Activated CD4-positive, alpha-beta T cell treated with anti-CD3 and anti-CD28 coated beads, Interleukin-2, amount 50 U/mL, for 24 hours (primary cell): Measurements from ENCODE around the gene NFIX.

Experiments used
- DNase-seq, 2 donors: peaks; one replicate each; pipeline ENCODE4 v3.0.0-alpha.2; 2020; ENCODE audit warnings: low read depth in 1 of 2, low spot score in 1 of 2

NFIX gene

DNA sequence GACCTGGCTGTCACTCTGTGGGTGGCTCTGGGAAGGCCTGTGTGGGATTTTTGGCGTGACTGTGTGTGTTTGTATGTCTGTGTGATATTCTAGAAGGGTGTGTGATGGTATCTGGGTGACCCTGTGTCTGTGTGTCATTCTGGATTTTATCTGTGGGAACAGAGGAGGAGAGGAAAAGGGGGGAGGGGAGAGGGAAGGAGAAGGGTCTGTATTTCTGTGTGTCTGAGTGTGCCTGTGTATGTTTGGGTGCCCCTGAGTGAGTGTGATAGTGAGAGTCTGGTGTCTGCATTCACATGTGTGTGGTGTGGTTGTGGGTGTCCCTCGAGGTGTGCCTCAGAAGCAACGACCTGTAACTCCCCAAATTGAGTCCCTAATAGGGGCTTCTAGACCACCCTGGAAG, 8.1 kb upstream of the NFIX start:
- no peak for DNase-seq

- no peak for DNase-seq
Observed at GRCh38 chr19:12987781-12988180, 7.5 kb upstream of the NFIX start.

DNA sequence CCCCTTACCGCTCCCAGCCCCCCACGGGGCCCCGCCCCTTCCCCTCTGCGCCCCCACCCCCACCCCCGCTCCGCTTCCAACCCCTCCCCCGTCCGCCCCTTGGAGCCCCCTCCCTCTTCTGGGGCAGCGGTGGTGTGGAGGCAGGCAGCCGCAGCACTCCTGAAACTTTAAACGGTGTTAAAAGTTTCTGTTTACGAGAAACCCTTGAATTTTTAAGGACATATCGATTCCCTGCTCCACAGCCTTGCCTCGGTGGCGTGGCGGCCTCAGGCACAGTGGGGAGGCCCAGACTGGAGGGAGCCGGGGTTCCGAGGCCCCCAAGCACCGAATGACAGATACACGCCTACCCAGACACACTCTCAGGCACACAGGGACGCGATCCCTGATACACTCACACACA, 4.8 kb upstream of the NFIX start:
- no peak for DNase-seq

GRCh38 chr19:12990853-12991252, 4.4 kb upstream of the NFIX start:
- DNase-seq, result no peak

DNA sequence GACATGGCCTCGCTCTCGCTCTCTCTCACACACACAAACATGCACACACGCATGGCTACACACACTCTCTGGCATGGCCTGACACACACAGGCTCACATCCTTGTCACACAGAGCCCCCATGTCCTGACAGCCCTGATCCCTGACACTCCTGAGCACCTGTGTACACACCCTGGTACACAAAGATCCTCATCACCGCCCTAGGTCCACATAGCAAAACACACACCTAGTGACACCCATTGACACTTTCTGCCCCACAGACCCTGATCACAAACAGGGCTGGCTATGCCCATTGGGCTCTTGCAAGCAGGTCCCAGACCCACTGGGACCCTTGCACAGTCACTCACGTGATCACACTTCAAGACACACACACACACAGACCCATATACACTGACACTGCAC, 4.0 kb upstream of the NFIX start:
- DNase-seq, result no peak

GRCh38 chr19:12992729-12993128, 2.5 kb upstream of the NFIX start:
- DNase-seq, result no peak

DNA sequence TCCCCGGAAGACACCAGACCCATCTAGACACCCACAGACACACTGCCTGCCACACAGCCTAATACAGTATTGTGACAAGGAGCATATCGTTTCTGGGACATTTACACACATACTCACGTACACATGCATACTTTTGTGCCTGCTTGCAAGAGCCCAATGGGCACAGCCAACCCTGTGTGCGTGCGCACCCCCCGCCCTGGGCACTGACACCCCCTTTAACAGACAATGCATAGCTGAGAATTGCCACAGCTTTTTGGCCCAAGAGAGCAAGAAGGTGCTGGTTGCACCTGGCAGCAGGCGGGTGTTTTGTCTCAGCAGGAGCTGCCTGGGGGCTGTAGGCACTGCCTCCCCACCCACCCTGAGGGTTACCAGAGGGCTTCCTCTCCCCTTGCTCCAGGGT, 1.7 kb upstream of the NFIX start:
- no peak for DNase-seq

- DNase-seq, result no peak
Observed at GRCh38 chr19:12995596-12996405, 526 bp downstream of the NFIX start.

DNA sequence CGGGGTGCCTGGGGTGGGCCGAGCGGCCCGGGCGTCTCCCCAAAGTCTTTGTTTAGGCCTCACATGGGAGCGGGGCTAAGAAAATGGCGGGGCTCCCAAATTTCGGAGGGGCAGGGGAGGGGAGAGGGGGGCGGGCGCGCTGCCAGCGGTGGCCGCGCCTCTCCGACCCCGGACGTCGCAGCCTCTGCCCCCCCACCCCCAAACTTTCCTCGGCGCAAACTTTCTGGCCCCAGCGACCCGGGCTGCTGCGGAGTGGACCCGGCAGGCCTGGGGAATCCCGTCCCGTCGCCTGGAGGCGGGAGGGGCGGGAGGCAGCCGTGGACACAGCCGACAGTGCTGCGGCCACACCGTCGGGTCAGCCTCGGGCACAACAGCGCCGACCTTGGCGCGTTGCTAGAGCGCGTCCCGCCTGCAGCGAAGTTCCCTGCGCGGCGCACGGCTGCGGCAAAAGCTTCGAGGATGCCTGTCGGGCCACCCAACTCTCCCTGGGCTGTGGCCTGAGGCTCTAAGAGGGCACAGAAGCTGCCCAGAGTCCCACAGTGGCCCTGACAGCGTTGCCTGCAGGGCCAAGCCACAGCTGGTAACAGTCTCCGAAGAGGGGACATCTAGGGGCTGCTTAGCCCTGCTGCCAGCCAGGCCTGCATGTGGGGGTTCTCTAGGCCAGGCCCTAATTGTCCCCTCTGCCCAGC, 1.3 kb downstream of the NFIX start:
- DNase-seq, result no peak

- DNase-seq, result no peak
Observed at GRCh38 chr19:12997179-12997966, 2.1 kb downstream of the NFIX start.

GRCh38 chr19:12997967-12998940, 3.0 kb downstream of the NFIX start:
- no peak for DNase-seq

DNA sequence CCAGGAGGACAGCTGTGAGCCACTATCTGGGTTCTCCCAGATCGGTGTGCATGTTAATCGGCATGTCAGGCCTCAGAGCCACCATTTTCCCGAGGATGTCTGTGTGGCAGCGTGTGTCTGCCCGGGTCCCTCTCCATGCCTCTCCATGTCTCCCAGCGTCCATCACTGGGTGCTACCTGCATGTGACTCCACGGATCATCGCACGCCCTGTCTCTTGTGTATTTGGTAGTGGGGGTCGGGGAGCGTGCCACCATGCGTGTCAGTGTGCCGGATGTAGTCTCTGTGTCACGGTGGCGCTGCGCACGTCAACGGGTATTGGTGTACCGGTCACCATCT, 5.9 kb downstream of the NFIX start:
- no peak for DNase-seq

DNA sequence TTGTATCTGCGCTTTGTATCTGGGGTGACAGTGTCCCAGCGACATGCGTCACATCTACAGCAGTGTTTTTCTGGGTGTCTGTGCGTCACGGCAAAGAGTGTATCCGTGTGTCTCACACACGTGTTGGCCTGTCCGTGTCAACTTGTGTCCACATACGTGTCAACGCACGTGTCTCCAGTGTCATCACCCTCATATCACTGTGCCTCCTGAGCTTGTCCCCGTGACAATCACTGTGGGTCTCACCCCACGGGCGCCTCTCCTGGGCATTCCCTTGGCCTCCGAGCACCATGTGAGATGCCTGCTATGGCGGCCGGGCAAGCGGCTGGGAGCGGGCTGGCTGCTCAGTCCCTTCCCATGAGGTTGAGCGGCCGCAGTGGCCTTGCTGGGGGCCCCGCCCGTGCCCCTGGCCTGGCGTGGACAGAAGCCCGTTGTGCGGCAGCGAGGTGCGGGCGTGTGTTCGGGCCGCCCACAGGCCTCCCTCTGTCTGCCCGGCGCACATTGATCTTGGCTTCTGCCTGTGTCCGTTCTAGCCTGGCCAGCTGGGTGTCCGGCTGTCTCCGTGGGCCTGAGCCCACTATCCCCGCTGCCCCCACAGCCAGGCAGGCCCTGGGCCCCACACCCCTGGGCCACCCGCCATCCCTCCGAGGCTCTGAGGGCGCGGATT, 6.4 kb downstream of the NFIX start:
- no peak for DNase-seq

- DNase-seq, result no peak
Observed at GRCh38 chr19:13002166-13002898, 7.1 kb downstream of the NFIX start.

DNA sequence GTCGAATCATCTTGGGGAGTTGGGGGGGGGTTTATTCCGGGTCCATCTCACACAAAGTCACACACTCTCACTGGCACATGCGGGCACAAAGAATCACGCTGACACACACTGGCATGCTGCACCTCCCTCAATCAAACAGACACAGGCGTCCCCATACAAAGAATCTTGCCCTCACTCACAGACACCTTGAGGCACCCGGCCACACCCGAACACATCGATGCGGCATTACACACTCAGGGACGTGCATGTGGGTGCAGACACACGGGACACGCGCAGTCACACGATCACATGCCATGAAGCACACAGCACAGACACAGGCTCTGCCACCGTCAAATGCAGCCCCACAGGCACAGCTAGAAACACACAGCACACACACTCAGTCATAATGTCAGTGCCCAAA, 7.8 kb downstream of the NFIX start:
- no peak for DNase-seq

- DNase-seq, result no peak
Observed at GRCh38 chr19:13004273-13004672, 9.0 kb downstream of the NFIX start.

DNA sequence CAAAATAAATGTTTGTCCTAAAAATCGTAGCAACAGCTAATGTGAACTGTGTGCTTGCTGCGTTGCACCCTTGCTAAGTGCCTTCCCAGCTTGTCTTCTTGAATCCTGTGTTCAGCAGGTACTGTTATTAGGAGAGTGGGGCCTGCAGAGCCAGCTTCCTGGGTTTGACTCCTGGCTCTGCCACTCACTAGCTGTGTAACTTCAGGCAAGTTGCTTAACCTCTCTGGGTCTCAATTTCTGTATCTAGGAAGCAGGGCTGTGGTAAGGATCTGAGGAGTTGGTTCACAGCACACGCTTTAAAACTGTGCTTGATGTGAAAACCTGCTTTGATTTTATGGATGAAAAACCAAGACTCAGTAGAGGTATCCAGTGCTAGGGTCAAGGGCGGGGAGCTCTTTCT, 10.0 kb downstream of the NFIX start:
- no peak for DNase-seq

DNA sequence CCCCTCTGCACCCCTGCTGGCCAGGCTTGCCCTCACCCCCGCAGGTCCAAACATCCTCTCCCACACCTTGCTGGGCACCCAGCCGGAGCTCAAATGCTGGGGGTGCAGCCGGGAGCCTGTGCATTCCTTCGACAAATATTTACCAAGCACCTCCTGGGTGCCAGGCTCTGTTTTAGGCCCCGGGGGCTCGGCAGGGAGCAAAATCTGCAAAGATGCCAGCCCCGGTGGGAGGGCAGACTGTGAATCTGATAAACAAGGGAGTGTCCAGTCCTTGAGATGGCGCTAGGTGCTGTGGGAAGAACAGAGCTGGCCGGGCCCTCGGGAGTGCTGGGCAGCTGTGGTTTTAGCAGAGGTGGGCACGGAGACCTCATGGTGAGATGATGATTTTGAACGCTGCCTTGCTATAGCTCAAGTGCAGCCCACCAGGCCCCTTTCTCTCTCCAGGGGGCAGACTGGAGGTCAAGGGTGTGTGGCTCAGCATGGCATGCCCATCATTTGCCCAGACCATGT, 10.6 kb downstream of the NFIX start:
- no peak for DNase-seq

DNA sequence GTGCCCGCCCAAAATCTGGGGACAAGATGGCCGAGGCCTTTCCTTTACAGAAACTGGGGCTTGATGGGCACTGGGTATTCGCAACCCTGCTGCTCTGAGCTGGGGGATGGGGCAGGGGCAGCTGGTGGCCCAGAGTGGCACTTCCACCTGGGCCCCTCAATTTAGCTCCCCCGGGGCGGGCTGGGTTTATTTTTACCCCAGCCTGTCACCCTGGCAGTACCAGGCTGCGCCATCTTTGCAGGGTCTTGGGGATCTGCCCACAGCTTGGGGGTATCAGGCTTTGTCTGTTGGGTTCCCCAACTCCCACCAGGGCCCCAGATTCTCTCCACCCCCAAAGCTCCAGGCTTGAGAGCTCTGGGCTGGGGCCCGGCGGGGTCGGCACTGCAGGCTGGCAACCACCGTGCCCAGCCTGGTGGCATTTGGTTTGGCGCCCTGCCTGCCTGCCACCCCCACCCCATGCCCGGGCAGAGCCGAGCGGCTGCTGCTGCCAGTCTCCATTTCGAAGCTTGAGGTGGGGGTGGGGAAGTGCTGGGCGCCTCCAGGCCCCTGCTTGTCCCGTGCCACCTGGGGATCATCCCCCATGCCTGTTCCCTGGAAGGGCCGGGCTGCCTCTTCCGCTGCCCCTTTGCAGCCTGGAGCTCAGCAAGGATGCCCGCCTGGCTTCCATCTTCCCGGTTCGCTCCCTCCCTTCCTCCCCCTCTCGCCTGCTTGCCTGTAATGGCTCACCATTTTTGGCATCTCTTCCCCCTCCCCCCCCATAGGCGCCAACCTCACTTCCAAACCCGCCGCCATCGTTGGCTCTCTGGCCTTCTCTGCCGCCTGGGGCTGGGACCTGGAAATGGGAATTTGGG, 11.4 kb downstream of the NFIX start:
- no peak for DNase-seq
